ENCODE results near the gene OAF. TPM values are rescaled to one million over a fixed set of nuclear protein-coding genes. Genes with fewer than 3 reads are reported as not detected.
"Not testable (repeated sequence)": the region's sequence is repeated elsewhere in the genome, so short reads cannot be mapped to it uniquely, and the experiment has no call there.

Gene OAF
- total RNA-seq, 2 donors from 2014 or later: 1.7 to 3.6 TPM

- no peak for DNase-seq
- H3K27ac ChIP-seq (ENCODE audit: low read depth, low read length): no peak overlapping the region
- Mint-ChIP-seq H3K27me3 (ENCODE audit: insufficient read depth) (peaks cover 46% of the 10 kb centered on the region), H3K36me3 (ENCODE audit: low read depth) (no peaks in the 10 kb centered on the region), H3K4me1 (peaks cover 12% of the 10 kb centered on the region), H3K27ac (no peak overlapping the region), H3K4me3 (no peak overlapping the region), H3K9me3 (no peaks in the 10 kb centered on the region)
- no peaks in the 10 kb centered on the region for H3K4me1 ChIP-seq (ENCODE audit: control insufficient read depth, insufficient read depth, low read length)
- no peak overlapping the region for H3K9ac ChIP-seq (ENCODE audit: extremely low read depth, low read length, poor library complexity, severe bottlenecking)
- TF ChIP-seq CTCF (conservative IDR thresholded peaks at IDR 0.05): peak; percentile 16
- H3K27me3 ChIP-seq (ENCODE audit: control insufficient read depth, insufficient read depth, low read length, poor library complexity, severe bottlenecking): no peaks in the 10 kb centered on the region
- H3K9me3 ChIP-seq (ENCODE audit: control insufficient read depth, low read length): no peaks in the 10 kb centered on the region
- WGBS, 2 experiments (ENCODE audit: insufficient coverage in 1 of 2, insufficient read length in 1 of 2): 53 to 66% methylated on average over 9 of the region's 9 CpGs
- H3K4me3 ChIP-seq (ENCODE audit: low read length): no peak overlapping the region
- H3K36me3 ChIP-seq (ENCODE audit: control insufficient read depth, insufficient read depth, low read length): no peaks in the 10 kb centered on the region
These were observed 37.9 kb downstream of the OAF start for GRCh38 chr11:120248551-120249278.

- Mint-ChIP-seq H3K27me3 (ENCODE audit: insufficient read depth) (peaks cover 46% of the 10 kb centered on the region), H3K27ac (no peak overlapping the region), H3K4me1 (peaks cover 19% of the 10 kb centered on the region), H3K9me3 (no peaks in the 10 kb centered on the region), H3K4me3 (no peak overlapping the region), H3K36me3 (ENCODE audit: low read depth) (no peaks in the 10 kb centered on the region)
- Histone ChIP-seq H3K9me3 (ENCODE audit: control insufficient read depth, low read length) (no peaks in the 10 kb centered on the region), H3K4me1 (ENCODE audit: control insufficient read depth, insufficient read depth, low read length) (no peaks in the 10 kb centered on the region), H3K27me3 (ENCODE audit: control insufficient read depth, insufficient read depth, low read length, poor library complexity, severe bottlenecking) (peaks cover 6% of the 10 kb centered on the region), H3K27ac (ENCODE audit: low read depth, low read length) (no peak overlapping the region), H3K4me3 (ENCODE audit: low read length) (no peak overlapping the region), H3K36me3 (ENCODE audit: control insufficient read depth, insufficient read depth, low read length) (no peaks in the 10 kb centered on the region), H3K9ac (ENCODE audit: extremely low read depth, low read length, poor library complexity, severe bottlenecking) (no peak overlapping the region)
- no peak for DNase-seq
- no peak for TF ChIP-seq CTCF (conservative IDR thresholded peaks at IDR 0.05)
- WGBS, 2 experiments (ENCODE audit: insufficient coverage in 1 of 2, insufficient read length in 1 of 2): 86 to 96% methylated on average over 4 to 8 of the region's 8 CpGs
These were observed 38.7 kb downstream of the OAF start for GRCh38 chr11:120249279-120250262.

GRCh38 chr11:120253377-120253776, 42.5 kb downstream of the OAF start:
- not testable (repeated sequence) for H3K9ac ChIP-seq (ENCODE audit: extremely low read depth, low read length, poor library complexity, severe bottlenecking); H3K4me1 ChIP-seq (ENCODE audit: control insufficient read depth, insufficient read depth, low read length); H3K4me3 ChIP-seq (ENCODE audit: low read length); H3K9me3 ChIP-seq (ENCODE audit: control insufficient read depth, low read length); DNase-seq; H3K36me3 ChIP-seq (ENCODE audit: control insufficient read depth, insufficient read depth, low read length); H3K9me3 Mint-ChIP-seq; H3K36me3 Mint-ChIP-seq (ENCODE audit: low read depth); H3K27ac ChIP-seq (ENCODE audit: low read depth, low read length); H3K27ac Mint-ChIP-seq; H3K4me3 Mint-ChIP-seq
- peaks cover 17% of the 10 kb centered on the region for H3K27me3 ChIP-seq (ENCODE audit: control insufficient read depth, insufficient read depth, low read length, poor library complexity, severe bottlenecking)
- peaks cover 31% of the 10 kb centered on the region for H3K4me1 Mint-ChIP-seq
- 96% methylated on average over 10 to 13 of the region's 13 CpGs for WGBS, 2 experiments (ENCODE audit: insufficient coverage in 1 of 2, insufficient read length in 1 of 2)
- H3K27me3 Mint-ChIP-seq (ENCODE audit: insufficient read depth): peaks cover 56% of the 10 kb centered on the region
